ENCODE results near the gene CTDSPL. TPM values are rescaled to one million over a fixed set of nuclear protein-coding genes. Genes with fewer than 3 reads are reported as not detected.

Gene CTDSPL
- total RNA-seq, 1 experiment from 2014 or later = 6.1 TPM

DNA sequence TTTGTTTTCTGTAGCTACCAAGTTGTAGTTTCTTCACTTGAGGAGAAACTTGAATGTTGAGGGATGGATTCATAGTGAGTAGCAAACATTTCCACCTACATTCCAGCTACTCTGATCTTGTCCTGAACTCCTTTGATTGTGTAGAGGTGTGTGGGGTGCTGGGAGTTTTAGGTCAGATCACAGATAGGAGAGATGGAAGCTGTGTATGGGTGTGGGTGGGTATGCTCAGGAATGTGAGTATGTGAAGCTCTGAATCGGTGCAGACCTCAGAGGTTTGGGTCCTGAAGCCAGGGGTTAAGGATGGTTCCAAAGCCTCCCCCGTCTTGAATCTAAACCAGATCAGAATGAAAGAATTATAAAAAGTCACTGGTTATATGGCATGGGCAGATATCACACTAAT is 76.3 kb downstream of the CTDSPL start:
- Histone ChIP-seq H3K79me2 (ENCODE audit: low read length) (no peaks in the 10 kb centered on the region), H4K20me1 (ENCODE audit: low read length) (no peaks in the 10 kb centered on the region), H3K9ac (ENCODE audit: low read length) (no peak overlapping the region), H3K4me1 (ENCODE audit: insufficient read depth, low read length) (peaks cover 27% of the 10 kb centered on the region), H3K27ac (ENCODE audit: low read length) (no peak overlapping the region), H3K36me3 (ENCODE audit: low read depth, low read length) (no peaks in the 10 kb centered on the region), H3K4me2 (ENCODE audit: low read length) (no peak overlapping the region), H3K9me2 (replicated peaks; ENCODE audit: low read length) (no peaks in the 10 kb centered on the region), H2AFZ (ENCODE audit: low read length) (no peak overlapping the region), H3K27me3 (ENCODE audit: low read length) (no peaks in the 10 kb centered on the region), H3K4me3 (ENCODE audit: low read length) (no peak overlapping the region), H3F3A (ENCODE audit: low read length, unreplicated experiment) (peaks cover 6% of the 10 kb centered on the region), H3K9me3 (ENCODE audit: low read length) (no peaks in the 10 kb centered on the region)
- ChIA-PET POLR2A (ENCODE audit: unreplicated experiment) (no interaction called here), CTCF (no interaction called here)
- TF ChIP-seq EZH2 (IDR thresholded peaks at IDR 0.05; ENCODE audit: low read length, unreplicated experiment) (no peak), EZH2phosphoT487 (IDR thresholded peaks at IDR 0.05; ENCODE audit: borderline replicate concordance, low read length) (no peak)
- TF ChIP-seq, protein P1, sequence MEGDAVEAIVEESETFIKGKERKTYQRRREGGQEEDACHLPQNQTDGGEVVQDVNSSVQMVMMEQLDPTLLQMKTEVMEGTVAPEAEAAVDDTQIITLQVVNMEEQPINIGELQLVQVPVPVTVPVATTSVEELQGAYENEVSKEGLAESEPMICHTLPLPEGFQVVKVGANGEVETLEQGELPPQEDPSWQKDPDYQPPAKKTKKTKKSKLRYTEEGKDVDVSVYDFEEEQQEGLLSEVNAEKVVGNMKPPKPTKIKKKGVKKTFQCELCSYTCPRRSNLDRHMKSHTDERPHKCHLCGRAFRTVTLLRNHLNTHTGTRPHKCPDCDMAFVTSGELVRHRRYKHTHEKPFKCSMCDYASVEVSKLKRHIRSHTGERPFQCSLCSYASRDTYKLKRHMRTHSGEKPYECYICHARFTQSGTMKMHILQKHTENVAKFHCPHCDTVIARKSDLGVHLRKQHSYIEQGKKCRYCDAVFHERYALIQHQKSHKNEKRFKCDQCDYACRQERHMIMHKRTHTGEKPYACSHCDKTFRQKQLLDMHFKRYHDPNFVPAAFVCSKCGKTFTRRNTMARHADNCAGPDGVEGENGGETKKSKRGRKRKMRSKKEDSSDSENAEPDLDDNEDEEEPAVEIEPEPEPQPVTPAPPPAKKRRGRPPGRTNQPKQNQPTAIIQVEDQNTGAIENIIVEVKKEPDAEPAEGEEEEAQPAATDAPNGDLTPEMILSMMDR (conservative IDR thresholded peaks at IDR 0.05; ENCODE audit: low read depth, low read length) = no peak
- intact Hi-C loops (cut with micrococcal nuclease) = no loop called here
- BruUV-seq (replicated peaks) = no TSS peak
- no peak for DNase-seq
- ATAC-seq = no peak

- Histone ChIP-seq H4K20me1 (ENCODE audit: low read length) (no peaks in the 10 kb centered on the region), H2AFZ (ENCODE audit: low read length) (no peak overlapping the region), H3K4me2 (ENCODE audit: low read length) (no peak overlapping the region), H3K4me3 (ENCODE audit: low read length) (no peak overlapping the region), H3K4me1 (ENCODE audit: insufficient read depth, low read length) (peaks cover 31% of the 10 kb centered on the region), H3K36me3 (ENCODE audit: low read depth, low read length) (no peaks in the 10 kb centered on the region), H3K27me3 (ENCODE audit: low read length) (no peaks in the 10 kb centered on the region), H3K27ac (ENCODE audit: low read length) (no peak overlapping the region), H3F3A (ENCODE audit: low read length, unreplicated experiment) (peaks cover 6% of the 10 kb centered on the region), H3K9me3 (ENCODE audit: low read length) (no peaks in the 10 kb centered on the region), H3K79me2 (ENCODE audit: low read length) (no peaks in the 10 kb centered on the region), H3K9ac (ENCODE audit: low read length) (no peak overlapping the region), H3K9me2 (replicated peaks; ENCODE audit: low read length) (no peaks in the 10 kb centered on the region)
- ATAC-seq (no peak), DNase-seq (no peak)
- POLR2A ChIA-PET (ENCODE audit: unreplicated experiment) = no interaction called here
- BruUV-seq (replicated peaks) = no TSS peak
- CTCF ChIA-PET = no interaction called here
- intact Hi-C loops (cut with micrococcal nuclease) = no loop called here
- TF ChIP-seq EZH2phosphoT487 (IDR thresholded peaks at IDR 0.05; ENCODE audit: borderline replicate concordance, low read length) = no peak
- no peak for TF ChIP-seq EZH2 (IDR thresholded peaks at IDR 0.05; ENCODE audit: low read length, unreplicated experiment)
- TF ChIP-seq, protein P1 (conservative IDR thresholded peaks at IDR 0.05; ENCODE audit: low read depth, low read length) = no peak
These were observed 78.7 kb downstream of the CTDSPL start for GRCh38 chr3:37940242-37940908.

GRCh38 chr3:37941608-37942508 is 80.2 kb downstream of the CTDSPL start:
- TF ChIP-seq, protein P1 (conservative IDR thresholded peaks at IDR 0.05; ENCODE audit: low read depth, low read length) = no peak
- TF ChIP-seq EZH2 (IDR thresholded peaks at IDR 0.05; ENCODE audit: low read length, unreplicated experiment) = no peak
- no peak for TF ChIP-seq EZH2phosphoT487 (IDR thresholded peaks at IDR 0.05; ENCODE audit: borderline replicate concordance, low read length)
- no peak overlapping the region for H2AFZ ChIP-seq (ENCODE audit: low read length)
- POLR2A ChIA-PET (ENCODE audit: unreplicated experiment) = no interaction called here
- no peak overlapping the region for H3K4me3 ChIP-seq (ENCODE audit: low read length)
- H3K4me2 ChIP-seq (ENCODE audit: low read length) = no peak overlapping the region
- no TSS peak for BruUV-seq (replicated peaks)
- H3K27ac ChIP-seq (ENCODE audit: low read length) = no peak overlapping the region
- CTCF ChIA-PET = no interaction called here
- DNase-seq = no peak
- no peaks in the 10 kb centered on the region for H3K79me2 ChIP-seq (ENCODE audit: low read length)
- no peaks in the 10 kb centered on the region for H4K20me1 ChIP-seq (ENCODE audit: low read length)
- H3K4me1 ChIP-seq (ENCODE audit: insufficient read depth, low read length) = peaks cover 31% of the 10 kb centered on the region
- H3K36me3 ChIP-seq (ENCODE audit: low read depth, low read length) = no peaks in the 10 kb centered on the region
- H3K9me2 ChIP-seq (replicated peaks; ENCODE audit: low read length) = no peaks in the 10 kb centered on the region
- no peaks in the 10 kb centered on the region for H3K9me3 ChIP-seq (ENCODE audit: low read length)
- H3K27me3 ChIP-seq (ENCODE audit: low read length) = no peaks in the 10 kb centered on the region
- no peaks in the 10 kb centered on the region for H3F3A ChIP-seq (ENCODE audit: low read length, unreplicated experiment)
- intact Hi-C loops (cut with micrococcal nuclease) = no loop called here
- ATAC-seq = no peak
- H3K9ac ChIP-seq (ENCODE audit: low read length) = no peak overlapping the region
